Measurements from ENCODE around the gene ATE1.

DNA sequence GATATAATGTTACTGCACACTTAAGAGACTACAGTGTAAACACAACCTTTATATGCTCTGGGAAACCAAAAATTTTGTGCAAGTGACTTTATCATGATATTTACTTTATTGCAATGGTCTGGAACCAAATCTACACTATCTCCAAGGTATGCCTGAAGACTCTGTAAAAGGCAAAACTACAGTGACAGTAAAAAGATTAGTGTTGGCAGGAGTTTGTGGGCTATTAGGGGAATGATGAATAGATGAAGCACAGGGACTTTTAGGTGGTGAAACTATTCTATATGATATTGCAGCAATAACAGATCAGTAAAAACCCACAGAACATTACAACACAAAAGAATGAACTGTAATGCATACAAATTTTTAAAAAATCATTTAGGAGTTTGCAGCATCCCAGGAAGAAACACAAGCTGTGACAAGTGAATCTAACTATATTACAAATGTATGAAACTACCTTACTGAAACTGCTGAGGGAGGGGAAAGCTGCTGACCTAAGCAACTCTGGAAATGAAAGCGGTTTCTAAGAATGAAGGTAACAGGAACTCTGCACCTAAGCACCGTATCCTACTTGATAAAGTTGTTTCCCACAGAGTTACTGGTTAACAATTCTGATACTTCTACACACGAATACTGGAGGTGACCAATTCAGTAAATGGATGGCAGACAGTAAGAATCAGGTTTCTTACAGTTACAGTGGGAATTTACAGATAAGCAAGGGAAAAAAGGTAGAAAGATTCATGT is 82.6 kb downstream of the ATE1 start:
- TF ChIP-seq EZH2 (IDR thresholded peaks at IDR 0.05; ENCODE audit: borderline replicate concordance, low read depth, low read length, severe bottlenecking) = no peak
- no peak for TF ChIP-seq FOS (IDR thresholded peaks at IDR 0.05; ENCODE audit: borderline replicate concordance, insufficient read depth, low read length)
- no peak for TF ChIP-seq POLR2AphosphoS5 (IDR thresholded peaks at IDR 0.05; ENCODE audit: insufficient read depth, low read depth, low read length)
- TF ChIP-seq, protein P1, sequence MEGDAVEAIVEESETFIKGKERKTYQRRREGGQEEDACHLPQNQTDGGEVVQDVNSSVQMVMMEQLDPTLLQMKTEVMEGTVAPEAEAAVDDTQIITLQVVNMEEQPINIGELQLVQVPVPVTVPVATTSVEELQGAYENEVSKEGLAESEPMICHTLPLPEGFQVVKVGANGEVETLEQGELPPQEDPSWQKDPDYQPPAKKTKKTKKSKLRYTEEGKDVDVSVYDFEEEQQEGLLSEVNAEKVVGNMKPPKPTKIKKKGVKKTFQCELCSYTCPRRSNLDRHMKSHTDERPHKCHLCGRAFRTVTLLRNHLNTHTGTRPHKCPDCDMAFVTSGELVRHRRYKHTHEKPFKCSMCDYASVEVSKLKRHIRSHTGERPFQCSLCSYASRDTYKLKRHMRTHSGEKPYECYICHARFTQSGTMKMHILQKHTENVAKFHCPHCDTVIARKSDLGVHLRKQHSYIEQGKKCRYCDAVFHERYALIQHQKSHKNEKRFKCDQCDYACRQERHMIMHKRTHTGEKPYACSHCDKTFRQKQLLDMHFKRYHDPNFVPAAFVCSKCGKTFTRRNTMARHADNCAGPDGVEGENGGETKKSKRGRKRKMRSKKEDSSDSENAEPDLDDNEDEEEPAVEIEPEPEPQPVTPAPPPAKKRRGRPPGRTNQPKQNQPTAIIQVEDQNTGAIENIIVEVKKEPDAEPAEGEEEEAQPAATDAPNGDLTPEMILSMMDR (IDR thresholded peaks at IDR 0.05; ENCODE audit: extremely low read depth in 1 of 2, insufficient read depth in 1 of 2, low read depth in 1 of 2, low read length in 2 of 2) = no peak
- TF ChIP-seq, protein P2, sequence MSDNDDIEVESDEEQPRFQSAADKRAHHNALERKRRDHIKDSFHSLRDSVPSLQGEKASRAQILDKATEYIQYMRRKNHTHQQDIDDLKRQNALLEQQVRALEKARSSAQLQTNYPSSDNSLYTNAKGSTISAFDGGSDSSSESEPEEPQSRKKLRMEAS (IDR thresholded peaks at IDR 0.05; ENCODE audit: insufficient read depth, insufficient read length) = no peak
